SHP77 (cell line): Measurements from ENCODE around the gene SLC26A1.

Experiments
- DNase-seq, 2 experiments: peaks; one replicate each; lab custom pipeline; 2025; lab: John Stamatoyannopoulos, UW

SLC26A1 gene

GRCh38 chr4:998096-998691 is 5.0 kb upstream of the SLC26A1 start:
- no peak for DNase-seq

- DNase-seq = no peak
Measured at GRCh38 chr4:997375-998071, 4.3 kb upstream of the SLC26A1 start.

- no peak for DNase-seq
Measured at GRCh38 chr4:996997-997374, 3.8 kb upstream of the SLC26A1 start.

GRCh38 chr4:996030-996996 is 3.1 kb upstream of the SLC26A1 start:
- DNase-seq = no peak

- no peak for DNase-seq
Measured at GRCh38 chr4:995311-996026, 2.3 kb upstream of the SLC26A1 start.

GRCh38 chr4:992297-993110 is 700 bp downstream of the SLC26A1 start:
- DNase-seq = no peak

- no peak for DNase-seq
Measured at GRCh38 chr4:991451-992296, 1.5 kb downstream of the SLC26A1 start.

GRCh38 chr4:990746-991367 is 2.3 kb downstream of the SLC26A1 start:
- DNase-seq = no peak

GRCh38 chr4:989722-990471 is 3.3 kb downstream of the SLC26A1 start:
- DNase-seq = no peak

- no peak for DNase-seq
Measured at GRCh38 chr4:988726-989721, 4.2 kb downstream of the SLC26A1 start.

- DNase-seq = no peak
Measured at GRCh38 chr4:987624-988513, 5.3 kb downstream of the SLC26A1 start.

GRCh38 chr4:986879-987623 is 6.2 kb downstream of the SLC26A1 start, which contains the start of gene IDUA:
Gene IDUA, plus strand, starts transcription at chr4:987044. Its CDS starts 41 bp downstream, at chr4:987085.
- DNase-seq = peak in 1 of 2 experiments; percentile 32

- DNase-seq = no peak
Measured at GRCh38 chr4:986428-986878, 6.8 kb downstream of the SLC26A1 start.

GRCh38 chr4:985123-985830 is 7.9 kb downstream of the SLC26A1 start:
- DNase-seq = no peak
